Memory B cell (primary cell): ENCODE measurements around the gene SDCCAG8.

Source experiments
- ATAC-seq: fragments of 150-1000 bp; cut with Tn5 transposase; 2 replicates; pipeline ENCODE4 v1.10.0; 2021; ENCODE audit warnings: low read depth, mild to moderate bottlenecking, moderate library complexity
- DNase-seq, 2 donors: peaks; one replicate each; pipeline ENCODE4 v3.0.0; 2022; ENCODE audit warnings: low spot score in 2 of 2
- H3K27ac Mint-ChIP-seq: one replicate; pipeline ENCODE4 v1.8.0; 2022; ENCODE audit warnings: mild to moderate bottlenecking, moderate library complexity, mixed read lengths
- H3K27me3 Mint-ChIP-seq: one replicate; pipeline ENCODE4 v1.8.0; 2022; ENCODE audit warnings: mixed read lengths
- H3K36me3 Mint-ChIP-seq: one replicate; pipeline ENCODE4 v1.8.0; 2022; ENCODE audit warnings: mild to moderate bottlenecking, mixed read lengths
- H3K4me1 Mint-ChIP-seq: one replicate; pipeline ENCODE4 v1.8.0; 2022; ENCODE audit warnings: mixed read lengths
- H3K4me3 Mint-ChIP-seq: one replicate; pipeline ENCODE4 v1.8.0; 2022; ENCODE audit warnings: mild to moderate bottlenecking, moderate library complexity, mixed read lengths
- H3K9me3 Mint-ChIP-seq: one replicate; pipeline ENCODE4 v1.8.0; 2022; ENCODE audit warnings: mixed read lengths

The SDCCAG8 gene

GRCh38 chr1:243406424-243406823 lies 150.6 kb downstream of the SDCCAG8 start:
- DNase-seq: no peak
- H3K4me3 Mint-ChIP-seq: no peak overlapping the region
- no peak for ATAC-seq
- no peaks in the 10 kb centered on the region for H3K9me3 Mint-ChIP-seq
- H3K27ac Mint-ChIP-seq: no peak overlapping the region
- peaks cover 15% of the 10 kb centered on the region for H3K36me3 Mint-ChIP-seq
- H3K4me1 Mint-ChIP-seq: no peaks in the 10 kb centered on the region
- H3K27me3 Mint-ChIP-seq: no peaks in the 10 kb centered on the region

GRCh38 chr1:243407284-243408018 lies 151.6 kb downstream of the SDCCAG8 start:
- no peak overlapping the region for H3K4me3 Mint-ChIP-seq
- no peak overlapping the region for H3K27ac Mint-ChIP-seq
- no peaks in the 10 kb centered on the region for H3K9me3 Mint-ChIP-seq
- no peaks in the 10 kb centered on the region for H3K4me1 Mint-ChIP-seq
- no peaks in the 10 kb centered on the region for H3K27me3 Mint-ChIP-seq
- peaks cover 18% of the 10 kb centered on the region for H3K36me3 Mint-ChIP-seq
- no peak for DNase-seq
- no peak for ATAC-seq

- no peak for ATAC-seq
- no peak for DNase-seq
- H3K4me3 Mint-ChIP-seq: no peak overlapping the region
- no peak overlapping the region for H3K27ac Mint-ChIP-seq
- H3K9me3 Mint-ChIP-seq: no peaks in the 10 kb centered on the region
- H3K36me3 Mint-ChIP-seq: peaks cover 15% of the 10 kb centered on the region
- no peaks in the 10 kb centered on the region for H3K4me1 Mint-ChIP-seq
- H3K27me3 Mint-ChIP-seq: no peaks in the 10 kb centered on the region
Measured at GRCh38 chr1:243408479-243408878, 152.6 kb downstream of the SDCCAG8 start.

- no peak for ATAC-seq
- no peaks in the 10 kb centered on the region for H3K9me3 Mint-ChIP-seq
- H3K36me3 Mint-ChIP-seq: peaks cover 17% of the 10 kb centered on the region
- no peak overlapping the region for H3K27ac Mint-ChIP-seq
- no peaks in the 10 kb centered on the region for H3K27me3 Mint-ChIP-seq
- H3K4me1 Mint-ChIP-seq: peaks cover 6% of the 10 kb centered on the region
- no peak overlapping the region for H3K4me3 Mint-ChIP-seq
- DNase-seq: no peak
Measured at GRCh38 chr1:243409284-243409683, 153.4 kb downstream of the SDCCAG8 start.

GRCh38 chr1:243411472-243411871 lies 155.6 kb downstream of the SDCCAG8 start:
- H3K9me3 Mint-ChIP-seq: no peaks in the 10 kb centered on the region
- H3K4me1 Mint-ChIP-seq: peaks cover 7% of the 10 kb centered on the region
- H3K27ac Mint-ChIP-seq: no peak overlapping the region
- peaks cover 22% of the 10 kb centered on the region for H3K36me3 Mint-ChIP-seq
- no peak overlapping the region for H3K4me3 Mint-ChIP-seq
- no peaks in the 10 kb centered on the region for H3K27me3 Mint-ChIP-seq
- DNase-seq: no peak
- no peak for ATAC-seq

GRCh38 chr1:243413431-243414151 lies 157.8 kb downstream of the SDCCAG8 start:
- H3K4me1 Mint-ChIP-seq: peaks cover 7% of the 10 kb centered on the region
- H3K36me3 Mint-ChIP-seq: peaks cover 20% of the 10 kb centered on the region
- no peak overlapping the region for H3K27ac Mint-ChIP-seq
- no peak for DNase-seq
- peak; percentile 35 for ATAC-seq
- H3K4me3 Mint-ChIP-seq: no peak overlapping the region
- H3K9me3 Mint-ChIP-seq: no peaks in the 10 kb centered on the region
- no peaks in the 10 kb centered on the region for H3K27me3 Mint-ChIP-seq

GRCh38 chr1:243414152-243414494 lies 158.3 kb downstream of the SDCCAG8 start:
- H3K27me3 Mint-ChIP-seq: no peaks in the 10 kb centered on the region
- DNase-seq (no peak), ATAC-seq (no peak)
- H3K4me3 Mint-ChIP-seq: no peak overlapping the region
- H3K27ac Mint-ChIP-seq: no peak overlapping the region
- no peaks in the 10 kb centered on the region for H3K9me3 Mint-ChIP-seq
- peaks cover 7% of the 10 kb centered on the region for H3K4me1 Mint-ChIP-seq
- H3K36me3 Mint-ChIP-seq: peaks cover 20% of the 10 kb centered on the region

- H3K4me1 Mint-ChIP-seq: peaks cover 7% of the 10 kb centered on the region
- H3K36me3 Mint-ChIP-seq: peaks cover 24% of the 10 kb centered on the region
- no peaks in the 10 kb centered on the region for H3K9me3 Mint-ChIP-seq
- no peaks in the 10 kb centered on the region for H3K27me3 Mint-ChIP-seq
- ATAC-seq (no peak), DNase-seq (no peak)
- H3K4me3 Mint-ChIP-seq: no peak overlapping the region
- H3K27ac Mint-ChIP-seq: no peak overlapping the region
Measured at GRCh38 chr1:243415663-243416408, 160.0 kb downstream of the SDCCAG8 start.

- H3K4me1 Mint-ChIP-seq: peaks cover 10% of the 10 kb centered on the region
- H3K4me3 Mint-ChIP-seq: no peak overlapping the region
- no peaks in the 10 kb centered on the region for H3K27me3 Mint-ChIP-seq
- no peak overlapping the region for H3K27ac Mint-ChIP-seq
- peaks cover 23% of the 10 kb centered on the region for H3K36me3 Mint-ChIP-seq
- no peak for ATAC-seq
- H3K9me3 Mint-ChIP-seq: no peaks in the 10 kb centered on the region
- no peak for DNase-seq
Measured at GRCh38 chr1:243416495-243416894, 160.7 kb downstream of the SDCCAG8 start.

- Mint-ChIP-seq H3K27me3 (no peaks in the 10 kb centered on the region), H3K9me3 (no peaks in the 10 kb centered on the region), H3K4me1 (peaks cover 5% of the 10 kb centered on the region), H3K27ac (no peak overlapping the region), H3K36me3 (peaks cover 17% of the 10 kb centered on the region), H3K4me3 (no peak overlapping the region)
- DNase-seq (no peak), ATAC-seq (no peak)
Measured at GRCh38 chr1:243420016-243420945, 164.4 kb downstream of the SDCCAG8 start.

- H3K9me3 Mint-ChIP-seq: no peaks in the 10 kb centered on the region
- no peak for ATAC-seq
- H3K4me1 Mint-ChIP-seq: peaks cover 5% of the 10 kb centered on the region
- H3K27ac Mint-ChIP-seq: peak overlapping the region; percentile 48
- H3K27me3 Mint-ChIP-seq: no peaks in the 10 kb centered on the region
- H3K4me3 Mint-ChIP-seq: peak overlapping the region; percentile 15
- DNase-seq: no peak
- H3K36me3 Mint-ChIP-seq: peaks cover 14% of the 10 kb centered on the region
Measured at GRCh38 chr1:243420946-243421685, 165.3 kb downstream of the SDCCAG8 start.

- peak overlapping the region; percentile 48 for H3K27ac Mint-ChIP-seq
- H3K27me3 Mint-ChIP-seq: no peaks in the 10 kb centered on the region
- H3K9me3 Mint-ChIP-seq: no peaks in the 10 kb centered on the region
- H3K4me1 Mint-ChIP-seq: peaks cover 5% of the 10 kb centered on the region
- H3K36me3 Mint-ChIP-seq: peaks cover 12% of the 10 kb centered on the region
- no peak overlapping the region for H3K4me3 Mint-ChIP-seq
- ATAC-seq: peak; percentile 22
- DNase-seq: no peak
Measured at GRCh38 chr1:243421784-243422183, 165.9 kb downstream of the SDCCAG8 start.

GRCh38 chr1:243422362-243422761 lies 166.5 kb downstream of the SDCCAG8 start:
- H3K36me3 Mint-ChIP-seq: peaks cover 18% of the 10 kb centered on the region
- H3K4me1 Mint-ChIP-seq: peaks cover 5% of the 10 kb centered on the region
- H3K4me3 Mint-ChIP-seq: no peak overlapping the region
- no peak for ATAC-seq
- no peak overlapping the region for H3K27ac Mint-ChIP-seq
- no peak for DNase-seq
- H3K27me3 Mint-ChIP-seq: no peaks in the 10 kb centered on the region
- no peaks in the 10 kb centered on the region for H3K9me3 Mint-ChIP-seq
